T-helper 2 cell treated with Interferon-gamma antibody and Interleukin-4, amounts not matched to agents 100 ng/mL and 5 ng/mL, for 36 hours (primary cell): ENCODE measurements around the gene ERCC4. TPM values are rescaled to one million over a fixed set of nuclear protein-coding genes. Genes with fewer than 3 reads are reported as not detected.

Experiments used
- intact Hi-C: fragments of 100-400 bp; cut with micrococcal nuclease; formaldehyde crosslinking; loops from one replicate; pipeline ENCODE4 v1.15.1; 2023
- total RNA-seq: library from RNA; stranded (reverse); gene quantifications from 2 replicates; pipeline ENCODE4 v1.2.3, GENCODE V29; 2022

Gene ERCC4
- total RNA-seq, 1 donor from 2014 or later: 14.4 TPM

- intact Hi-C loops: no loop called here
These were observed 10.1 kb upstream of the ERCC4 start for GRCh38 chr16:13909872-13910303.

GRCh38 chr16:13911306-13911705 lies 8.6 kb upstream of the ERCC4 start:
- intact Hi-C loops: no loop called here

GRCh38 chr16:13911871-13912270 lies 8.1 kb upstream of the ERCC4 start:
- intact Hi-C loops: no loop called here

GRCh38 chr16:13912891-13913290 lies 7.1 kb upstream of the ERCC4 start:
- intact Hi-C loops: no loop called here

GRCh38 chr16:13913374-13914292 lies 6.3 kb upstream of the ERCC4 start:
- intact Hi-C loops: no loop called here

- intact Hi-C loops: no loop called here
These were observed 4.8 kb upstream of the ERCC4 start for GRCh38 chr16:13915033-13915635.

GRCh38 chr16:13919330-13919682 lies 648 bp upstream of the ERCC4 start:
- intact Hi-C loops: loop anchor here (1.0 kb wide), 1 partner anchor 366 kb away; no protein-coding TSS in a partner anchor

GRCh38 chr16:13920510-13920818 lies 510 bp downstream of the ERCC4 start:
- intact Hi-C loops: loop anchor here (2.0 to 5.0 kb wide), 2 partner anchors 150 to 712 kb away; partner anchors contain the start of genes BFAR, MRTFB and PARN

GRCh38 chr16:13921328-13921727 lies 1.4 kb downstream of the ERCC4 start:
- intact Hi-C loops: loop anchor here (2.0 to 5.0 kb wide), 2 partner anchors 149 to 711 kb away; partner anchors contain the start of genes BFAR, MRTFB and PARN

- intact Hi-C loops: loop anchor here (1.0 to 5.0 kb wide), 2 partner anchors 606 to 708 kb away; partner anchors contain the start of genes BFAR and PARN
These were observed 3.8 kb downstream of the ERCC4 start for GRCh38 chr16:13923703-13924298.

GRCh38 chr16:13926464-13926863 lies 6.5 kb downstream of the ERCC4 start:
- intact Hi-C loops: no loop called here

- intact Hi-C loops: no loop called here
These were observed 6.9 kb downstream of the ERCC4 start for GRCh38 chr16:13926891-13927290.

GRCh38 chr16:13928646-13929045 lies 8.7 kb downstream of the ERCC4 start:
- intact Hi-C loops: no loop called here

GRCh38 chr16:13931845-13932244 lies 11.9 kb downstream of the ERCC4 start:
- intact Hi-C loops: no loop called here

- intact Hi-C loops: no loop called here
These were observed 15.5 kb downstream of the ERCC4 start for GRCh38 chr16:13935408-13935807.

GRCh38 chr16:13936155-13936554 lies 16.2 kb downstream of the ERCC4 start:
- intact Hi-C loops: no loop called here

GRCh38 chr16:13936596-13937081 lies 16.7 kb downstream of the ERCC4 start:
- intact Hi-C loops: no loop called here

- intact Hi-C loops: no loop called here
These were observed 17.5 kb downstream of the ERCC4 start for GRCh38 chr16:13937411-13937810.

- intact Hi-C loops: no loop called here
These were observed 18.5 kb downstream of the ERCC4 start for GRCh38 chr16:13938480-13938879.

- intact Hi-C loops: no loop called here
These were observed 19.9 kb downstream of the ERCC4 start for GRCh38 chr16:13939821-13940220.

GRCh38 chr16:13940397-13940933 lies 20.5 kb downstream of the ERCC4 start:
- intact Hi-C loops: no loop called here

- intact Hi-C loops: no loop called here
These were observed 24.9 kb downstream of the ERCC4 start for GRCh38 chr16:13944816-13945215.
